ES-I3 (cell line): ENCODE data around the gene SMC3.
"Not testable (repeated sequence)": the region's sequence is repeated elsewhere in the genome, so short reads cannot be mapped to it uniquely, and the experiment has no call there.

Source experiments
- H3K36me3 ChIP-seq: 2 replicates; pipeline ENCODE4 v1.6.1; 2013; ENCODE audit warnings: mild to moderate bottlenecking, low read length, control low read depth, moderate library complexity; ENCODE audit not compliant: insufficient read depth
- H3K4me1 ChIP-seq: 2 replicates; pipeline ENCODE4 v1.6.1; 2013; ENCODE audit warnings: mild to moderate bottlenecking, control low read depth, low read length; ENCODE audit not compliant: insufficient read depth
- H3K9ac ChIP-seq: 2 replicates; pipeline ENCODE4 v1.6.1; 2013; ENCODE audit warnings: low read depth, mild to moderate bottlenecking, low read length, moderate library complexity
- H3K9me3 ChIP-seq: 2 replicates; pipeline ENCODE4 v1.6.1; 2013; ENCODE audit warnings: mild to moderate bottlenecking, low read length, moderate library complexity; ENCODE audit not compliant: control insufficient read depth, insufficient read depth

SMC3 gene

DNA sequence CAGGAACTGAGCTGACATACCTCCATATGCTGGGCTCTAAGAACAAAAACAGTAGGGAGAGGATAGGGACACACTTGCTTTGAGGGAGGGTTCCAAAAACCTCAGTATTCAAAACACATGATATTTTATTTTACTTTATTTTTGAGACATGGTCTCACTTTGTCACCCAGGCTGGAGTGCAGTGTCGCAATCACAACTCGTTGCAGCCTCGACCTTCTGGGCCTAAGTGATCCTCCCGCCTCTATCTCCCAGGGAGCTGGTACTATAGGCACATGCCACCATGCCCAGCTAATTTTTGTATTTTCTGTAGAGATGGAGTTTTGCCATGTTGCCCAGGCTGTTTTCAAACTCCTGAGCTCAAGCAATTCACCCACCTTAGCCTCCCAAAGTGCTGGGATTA, 34.9 kb upstream of the SMC3 start:
- peaks cover 31% of the 10 kb centered on the region for H3K4me1 ChIP-seq
- H3K9ac ChIP-seq = not testable (repeated sequence)

DNA sequence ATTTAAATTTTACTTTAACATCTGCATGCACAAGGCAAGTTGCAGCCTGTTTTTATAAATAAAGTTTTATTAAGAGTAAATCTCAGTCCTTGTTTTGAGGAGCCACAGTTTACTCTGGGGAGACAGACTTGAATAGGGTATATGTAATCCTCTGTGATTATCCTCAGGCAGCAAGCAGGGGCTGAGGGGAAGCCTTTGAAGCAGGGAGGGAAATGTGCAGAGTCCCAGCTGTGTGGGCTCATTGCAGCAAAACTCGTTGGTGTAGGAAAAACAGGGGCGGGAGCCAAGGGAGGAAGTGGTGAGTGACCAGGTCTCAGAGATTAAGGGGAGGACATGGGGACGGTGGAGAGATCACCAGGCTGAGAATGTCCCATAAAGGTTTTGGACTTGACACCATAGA, 34.3 kb upstream of the SMC3 start:
- no peak overlapping the region for H3K9ac ChIP-seq
- H3K9me3 ChIP-seq = no peaks in the 10 kb centered on the region
- no peaks in the 10 kb centered on the region for H3K36me3 ChIP-seq
- peaks cover 26% of the 10 kb centered on the region for H3K4me1 ChIP-seq

More for the DNA sequence above, 34.9 kb upstream of the SMC3 start:
- H3K36me3 ChIP-seq, H3K9me3 ChIP-seq: not testable (repeated sequence)

DNA sequence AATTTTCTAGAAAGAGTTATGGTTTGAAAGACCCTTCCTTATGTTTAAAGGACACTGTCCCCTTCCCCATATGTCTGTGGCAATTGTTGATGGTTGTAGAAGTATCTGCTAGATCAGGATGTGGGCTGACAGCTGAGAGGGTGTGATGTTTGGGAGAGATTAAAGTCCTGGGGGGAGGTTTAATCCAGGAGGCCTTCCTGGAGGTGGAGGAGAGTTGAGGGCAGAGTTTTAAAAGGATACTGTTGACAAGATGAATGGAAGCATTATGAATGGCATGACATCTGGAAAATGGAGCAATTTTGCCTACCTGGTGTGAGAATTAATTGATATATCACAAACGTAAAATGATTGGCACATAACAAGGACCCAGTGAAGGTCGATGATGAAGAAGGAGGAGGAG, 32.9 kb upstream of the SMC3 start:
- Histone ChIP-seq H3K4me1 (peaks cover 16% of the 10 kb centered on the region), H3K9ac (no peak overlapping the region), H3K36me3 (no peaks in the 10 kb centered on the region), H3K9me3 (no peaks in the 10 kb centered on the region)

DNA sequence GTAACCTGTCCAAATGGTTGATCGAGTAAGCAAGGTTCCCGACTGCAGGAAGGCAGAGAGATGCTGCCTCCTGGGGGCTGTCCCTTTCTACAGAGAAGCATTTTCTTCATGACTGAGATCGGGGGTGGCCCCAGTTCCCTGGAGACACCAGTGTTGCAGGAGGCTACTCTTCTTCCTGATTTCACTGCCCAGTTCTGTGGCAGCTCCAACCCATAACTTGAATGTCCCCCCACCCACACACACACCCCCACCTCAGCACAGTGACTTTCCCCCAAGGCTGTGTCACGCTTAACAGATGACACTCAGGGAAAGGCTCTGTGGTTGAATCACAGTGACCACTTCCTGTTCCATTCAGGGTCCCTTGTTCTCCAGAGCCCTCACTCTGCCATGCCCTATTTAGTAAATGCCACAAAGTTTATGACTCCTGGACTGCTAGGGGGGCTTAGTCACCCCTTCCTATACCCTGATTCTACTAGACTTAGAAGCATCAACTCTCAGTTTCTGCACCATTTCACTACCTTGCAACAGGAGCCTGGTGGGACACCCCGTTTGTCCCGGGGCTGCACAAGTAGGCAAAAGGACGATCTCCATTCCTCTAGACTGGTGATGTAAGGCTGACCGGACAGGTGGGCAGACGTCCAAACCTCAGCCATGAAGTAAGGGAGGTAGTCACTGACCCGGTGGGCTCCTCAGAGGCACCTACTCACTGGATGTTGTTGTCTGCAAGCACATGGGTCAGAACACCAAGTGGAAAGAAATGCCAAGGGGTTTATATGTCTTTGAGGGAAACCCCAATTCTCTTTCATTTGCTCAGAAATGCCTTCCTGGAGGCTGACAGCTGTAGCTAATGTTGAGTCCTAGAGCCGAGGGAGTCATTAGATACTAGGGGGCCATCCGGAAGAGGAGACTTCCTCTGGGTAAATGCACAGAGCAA, 31.3 kb upstream of the SMC3 start:
- peaks cover 13% of the 10 kb centered on the region for H3K4me1 ChIP-seq
- no peaks in the 10 kb centered on the region for H3K36me3 ChIP-seq
- H3K9ac ChIP-seq = no peak overlapping the region
- no peaks in the 10 kb centered on the region for H3K9me3 ChIP-seq

DNA sequence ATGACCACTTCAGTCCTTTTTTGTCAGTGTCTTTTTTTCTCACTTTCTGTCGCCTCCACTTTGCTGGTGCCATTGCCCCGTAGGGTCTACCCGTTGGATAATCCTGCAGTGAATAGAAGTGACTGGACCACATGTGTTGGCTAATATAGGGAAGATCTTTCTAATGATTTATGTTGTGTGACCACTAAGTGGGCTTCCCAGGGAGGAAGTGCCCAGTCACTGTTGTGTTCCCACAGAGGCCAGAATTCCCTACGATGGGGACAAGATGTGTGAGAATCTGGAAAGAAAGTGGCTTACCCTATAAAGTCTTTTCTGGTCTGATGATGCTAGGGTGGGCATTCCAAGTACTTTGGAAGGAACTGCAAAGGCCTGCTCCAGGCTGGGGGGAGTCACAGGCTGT, 28.4 kb upstream of the SMC3 start:
- Histone ChIP-seq H3K36me3 (no peaks in the 10 kb centered on the region), H3K9me3 (no peaks in the 10 kb centered on the region), H3K9ac (no peak overlapping the region), H3K4me1 (0 out of 2 replicates have a peak, but pooled peaks cover 2% of the 10 kb centered on the region)

DNA sequence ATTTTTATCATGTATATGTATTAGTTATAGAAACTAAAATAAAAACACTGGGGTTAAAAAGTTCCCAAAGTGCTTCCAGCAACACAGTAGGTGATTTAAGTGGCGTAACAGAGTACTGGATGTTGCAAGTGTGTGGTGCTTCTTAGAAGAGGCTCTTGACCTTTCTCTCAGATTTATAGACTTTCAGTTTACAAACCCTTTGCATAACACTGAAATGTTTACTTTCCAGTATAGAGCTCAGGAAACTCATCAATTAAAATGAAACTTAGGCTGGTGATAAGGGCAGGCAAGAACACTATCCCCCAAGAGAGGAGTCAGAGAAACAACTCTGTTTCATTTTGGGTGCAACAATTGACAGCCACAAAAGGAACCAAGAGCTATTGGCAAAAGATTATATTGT, 27.5 kb upstream of the SMC3 start:
- Histone ChIP-seq H3K4me1 (no peaks in the 10 kb centered on the region), H3K9me3 (no peaks in the 10 kb centered on the region), H3K36me3 (no peaks in the 10 kb centered on the region), H3K9ac (no peak overlapping the region)

DNA sequence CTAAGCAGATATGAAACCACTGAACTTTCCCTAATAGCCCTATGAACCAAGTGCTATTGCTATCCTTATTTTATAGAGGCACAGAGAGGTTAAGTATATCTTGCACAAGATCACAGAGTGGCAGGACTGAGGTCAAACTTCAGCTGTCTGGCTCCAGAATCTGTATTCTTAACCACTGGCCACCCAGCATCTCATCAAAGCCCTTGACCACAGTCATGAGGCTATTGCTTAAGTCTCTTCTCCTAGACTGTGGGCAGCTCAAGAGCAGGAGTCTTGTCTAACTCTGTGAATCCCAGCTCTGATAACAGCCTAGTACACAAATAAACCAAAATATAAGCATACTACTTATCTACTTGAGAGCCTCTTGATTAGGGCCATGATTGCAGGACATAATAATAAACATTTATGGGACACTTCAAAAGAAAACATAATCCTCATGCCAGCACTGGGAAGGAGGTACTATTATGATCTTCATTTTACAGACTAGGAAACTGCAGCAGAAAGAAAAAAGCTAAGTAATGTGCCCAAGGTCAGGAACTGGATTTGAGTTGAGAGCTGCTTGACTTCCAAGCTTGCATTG, 22.4 kb upstream of the SMC3 start:
- Histone ChIP-seq H3K36me3 (no peaks in the 10 kb centered on the region), H3K9ac (no peak overlapping the region), H3K9me3 (no peaks in the 10 kb centered on the region), H3K4me1 (no peaks in the 10 kb centered on the region)

DNA sequence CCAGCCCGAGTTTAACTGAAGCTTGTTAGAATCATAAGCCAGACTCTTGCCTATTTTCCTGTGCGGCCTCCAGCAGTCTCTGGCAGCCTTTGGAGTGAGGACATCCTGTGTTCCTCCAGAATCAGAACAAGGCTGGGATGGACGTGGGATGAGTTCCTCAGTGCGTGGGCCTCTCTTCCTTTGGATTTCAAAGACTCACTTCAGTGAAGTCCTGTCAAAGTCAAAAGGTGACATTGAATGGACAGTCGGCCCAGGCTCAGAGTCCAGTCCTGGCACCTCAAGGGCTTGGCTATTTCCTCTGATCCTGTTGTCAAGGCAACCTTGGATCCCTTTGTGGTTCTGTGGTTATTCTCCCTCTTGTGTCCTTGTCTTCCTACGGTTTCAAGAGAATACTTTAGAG, 21.4 kb upstream of the SMC3 start:
- Histone ChIP-seq H3K9me3 (no peaks in the 10 kb centered on the region), H3K4me1 (no peaks in the 10 kb centered on the region), H3K9ac (no peak overlapping the region), H3K36me3 (no peaks in the 10 kb centered on the region)

DNA sequence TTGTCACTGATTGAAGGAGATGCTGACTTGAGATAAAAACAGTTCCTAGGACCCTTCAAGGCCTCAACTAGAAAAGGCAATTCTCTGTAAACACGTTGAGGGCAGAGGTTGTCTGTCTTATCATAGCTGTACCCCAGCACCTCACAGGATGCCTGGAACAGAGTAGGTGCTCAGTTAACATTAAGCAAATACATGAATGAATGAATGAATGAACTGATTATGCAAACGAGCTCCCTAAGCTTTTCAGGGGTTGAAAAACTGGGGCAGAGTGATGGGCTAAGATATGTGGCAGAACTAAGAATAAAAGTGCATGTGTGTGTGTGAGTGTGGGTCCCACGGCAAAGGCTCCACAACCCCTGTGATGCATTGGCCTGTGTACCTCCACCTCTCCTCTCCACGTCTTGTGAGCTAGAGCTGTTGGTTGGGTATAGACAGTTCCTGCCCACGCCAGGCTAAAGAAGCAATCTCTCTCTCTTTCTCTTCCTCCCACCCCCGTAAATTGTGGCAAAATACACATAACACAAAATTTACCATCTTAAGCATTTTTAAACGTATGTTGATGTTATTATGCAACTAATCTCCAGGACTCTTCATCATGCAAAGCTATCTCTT, 20.9 kb upstream of the SMC3 start:
- no peaks in the 10 kb centered on the region for H3K9me3 ChIP-seq
- no peaks in the 10 kb centered on the region for H3K36me3 ChIP-seq
- H3K4me1 ChIP-seq = no peaks in the 10 kb centered on the region
- H3K9ac ChIP-seq = no peak overlapping the region

DNA sequence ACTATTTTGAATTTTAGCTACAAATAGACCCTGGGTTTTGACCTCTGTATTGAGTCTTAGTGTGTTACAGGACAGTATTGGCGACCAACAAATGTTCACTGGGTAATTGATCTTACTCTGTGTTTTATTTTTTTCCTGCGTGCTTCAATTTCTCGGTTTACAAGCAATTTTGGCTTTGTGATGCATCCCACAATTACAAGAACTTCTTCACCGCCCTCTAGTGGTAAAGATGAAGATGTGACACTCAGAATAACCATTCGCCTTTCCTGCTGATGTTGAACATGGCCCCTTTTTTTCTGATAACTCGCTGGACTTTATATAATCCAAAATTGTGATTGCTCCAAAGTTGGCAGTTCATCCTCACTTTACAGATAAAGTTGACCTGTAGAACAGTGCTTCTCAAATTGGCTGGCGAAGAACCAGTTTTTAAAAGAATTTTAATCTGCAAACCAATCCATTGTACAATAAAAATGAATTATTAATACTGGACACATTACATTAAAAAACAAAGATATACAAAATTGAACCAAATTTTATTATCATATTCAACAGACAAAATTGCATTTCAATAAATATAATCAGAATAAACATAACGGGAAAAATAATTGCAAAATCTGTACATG, 20.2 kb upstream of the SMC3 start:
- Histone ChIP-seq H3K9me3 (no peaks in the 10 kb centered on the region), H3K9ac (no peak overlapping the region), H3K36me3 (no peaks in the 10 kb centered on the region), H3K4me1 (no peaks in the 10 kb centered on the region)

DNA sequence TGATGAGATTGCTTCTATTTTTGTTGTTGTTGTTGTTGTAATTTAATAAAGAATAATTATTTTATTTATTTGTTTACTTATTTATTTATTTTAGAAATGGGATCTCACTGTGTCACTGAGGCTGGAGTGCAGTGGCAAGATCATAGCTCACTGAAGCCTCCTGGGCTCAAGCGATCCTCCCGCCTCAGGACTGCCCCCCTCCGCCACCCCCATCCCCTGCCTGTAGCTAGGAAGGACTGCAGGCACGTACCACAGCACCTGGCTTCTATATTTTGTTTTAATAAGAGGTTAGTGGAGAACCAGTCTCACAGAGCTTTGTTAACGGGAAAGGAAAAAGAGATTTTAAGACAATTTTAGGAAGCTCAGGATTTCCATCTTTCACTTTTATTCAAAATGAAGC, 19.5 kb upstream of the SMC3 start:
- Histone ChIP-seq H3K9ac (no peak overlapping the region), H3K9me3 (0 out of 2 replicates have a peak, but pooled peaks cover 6% of the 10 kb centered on the region), H3K36me3 (no peaks in the 10 kb centered on the region), H3K4me1 (no peaks in the 10 kb centered on the region)

DNA sequence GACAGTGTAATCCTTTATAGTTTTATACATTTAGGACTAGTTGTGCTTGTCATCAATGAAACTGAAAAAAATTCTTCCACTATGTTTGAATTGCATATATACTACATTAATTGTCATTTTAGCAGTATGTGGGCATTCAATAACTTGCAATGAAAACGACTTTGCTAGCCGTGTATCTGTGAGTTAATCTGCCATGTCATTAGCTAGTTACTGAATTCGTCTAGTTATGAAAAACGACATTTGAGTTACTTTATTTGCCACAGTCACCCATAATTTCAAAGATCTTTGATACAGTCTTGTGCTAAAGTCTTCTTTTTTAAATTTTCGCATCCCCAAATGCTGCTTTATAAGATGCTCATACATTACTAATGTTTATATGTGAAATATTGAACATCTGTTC, 18.3 kb upstream of the SMC3 start:
- Histone ChIP-seq H3K36me3 (no peaks in the 10 kb centered on the region), H3K9ac (no peak overlapping the region), H3K4me1 (peaks cover 4% of the 10 kb centered on the region), H3K9me3 (0 out of 2 replicates have a peak, but pooled peaks cover 6% of the 10 kb centered on the region)

DNA sequence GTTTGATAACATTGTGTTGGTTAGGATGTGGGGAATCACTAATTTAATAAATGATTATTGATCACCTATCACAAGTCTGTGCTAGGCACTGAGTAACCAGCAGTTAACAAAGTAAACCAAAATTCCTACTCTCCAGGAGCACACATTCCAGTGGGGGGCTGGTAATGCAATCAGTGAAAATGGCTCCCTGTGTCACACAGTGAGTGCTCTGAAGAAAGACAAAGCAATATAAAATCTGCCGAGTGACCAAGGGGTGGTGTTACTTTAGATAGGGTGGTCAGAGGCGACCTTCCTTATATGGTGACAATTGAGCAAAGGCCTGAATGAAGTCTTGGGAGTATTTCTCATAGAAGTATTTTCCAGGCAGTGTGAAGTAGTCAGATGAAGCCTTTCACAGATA, 13.6 kb upstream of the SMC3 start:
- Histone ChIP-seq H3K36me3 (no peaks in the 10 kb centered on the region), H3K4me1 (peaks cover 12% of the 10 kb centered on the region), H3K9me3 (0 out of 2 replicates have a peak, but pooled peaks cover 6% of the 10 kb centered on the region), H3K9ac (no peak overlapping the region)

DNA sequence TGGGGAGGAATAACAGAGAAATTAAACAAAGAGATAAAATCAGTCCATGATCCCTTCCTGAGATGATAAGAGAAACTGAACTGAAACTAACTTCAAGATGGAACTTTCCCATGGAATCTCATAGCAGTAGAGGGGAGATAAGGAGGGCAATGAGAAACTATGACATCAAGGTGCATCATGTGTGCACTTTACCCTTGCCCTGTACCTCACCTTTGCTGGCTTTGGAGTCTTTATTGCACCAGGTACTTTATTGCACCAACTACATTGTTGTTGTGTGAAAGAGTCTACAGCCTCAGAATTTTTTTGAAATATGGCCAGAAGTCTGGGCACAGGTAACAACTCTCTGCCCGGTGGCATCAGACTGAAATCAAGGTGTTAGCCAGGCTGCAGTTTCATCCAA, 11.2 kb upstream of the SMC3 start:
- no peak overlapping the region for H3K9ac ChIP-seq
- H3K4me1 ChIP-seq = peaks cover 12% of the 10 kb centered on the region
- H3K9me3 ChIP-seq = 0 out of 2 replicates have a peak, but pooled peaks cover 6% of the 10 kb centered on the region
- no peaks in the 10 kb centered on the region for H3K36me3 ChIP-seq
